HT-29 (cell line): ENCODE measurements around the gene ZNF655. TPM values are rescaled to one million over a fixed set of nuclear protein-coding genes. Genes with fewer than 3 reads are reported as not detected.

Experiments used
- total RNA-seq: library from RNA; depleted of rRNA; stranded (reverse); fragments of >200 nt; shearing (Covaris generic); gene quantifications from 2 replicates; pipeline ENCODE4 v1.2.3, GENCODE V29; 2014; rRNA removed

ZNF655 gene
- total RNA-seq, 1 experiment from 2014 or later, result 39.7 TPM

Other genes starting within 250 kb of the ZNF655 start
- gene ARPC1A, start 232.7 kb upstream of the ZNF655 start, total RNA-seq, result 120 and 151 TPM in 2 replicates
- 987 and 1,117 TPM in 2 replicates for gene ARPC1B, start 183.9 kb upstream of the ZNF655 start, total RNA-seq
- 51.2 and 57.8 TPM in 2 replicates for gene PDAP1, start 150.0 kb upstream of the ZNF655 start, total RNA-seq
- gene BUD31, start 149.7 kb upstream of the ZNF655 start, total RNA-seq, result 120 and 130 TPM in 2 replicates
- 18.2 and 22.3 TPM in 2 replicates for gene PTCD1, start 119.8 kb upstream of the ZNF655 start, total RNA-seq
- 101 and 112 TPM in 2 replicates for gene CPSF4, start 119.7 kb upstream of the ZNF655 start, total RNA-seq
- gene ATP5MF, start 92.5 kb upstream of the ZNF655 start, total RNA-seq, result 918 and 1,014 TPM in 2 replicates
- gene ZNF789, start 85.8 kb upstream of the ZNF655 start, total RNA-seq, result 18.6 and 20.4 TPM in 2 replicates
- gene ZNF394, start 58.4 kb upstream of the ZNF655 start, total RNA-seq, result 21.0 and 28.5 TPM in 2 replicates
- gene ZKSCAN5, start 54.0 kb upstream of the ZNF655 start, total RNA-seq, result 8.5 and 9.7 TPM in 2 replicates
- 1.6 and 1.7 TPM in 2 replicates for gene FAM200A, start 6.5 kb upstream of the ZNF655 start, total RNA-seq
- gene TMEM225B, start 39.6 kb downstream of the ZNF655 start, total RNA-seq, result 0.05 TPM in 1 of 2 replicates, not detected in the other
- 11.0 and 15.0 TPM in 2 replicates for gene ZSCAN25, start 58.3 kb downstream of the ZNF655 start, total RNA-seq
- 96.3 and 108 TPM in 2 replicates for gene CYP3A5, start 121.4 kb downstream of the ZNF655 start, total RNA-seq
- 0.10 TPM in 1 of 2 replicates, not detected in the other for gene CYP3A7, start 176.6 kb downstream of the ZNF655 start, total RNA-seq
- gene CYP3A4, start 225.5 kb downstream of the ZNF655 start, total RNA-seq, result not detected in 2 replicates